Hepatocyte (in vitro differentiated cells): ENCODE data around the gene ADCY9.

Experiments used
- CTCF ChIP-seq: fragments of 200-600 bp; sonication (generic); IDR thresholded peaks from 2 replicates; pipeline ENCODE4 v1.5.1; 2016; ENCODE audit warnings: antibody characterized with exemption, mild to moderate bottlenecking; ENCODE audit not compliant: poor library complexity
- EZH2phosphoT487 ChIP-seq: fragments of 200-600 bp; sonication (generic); IDR thresholded peaks from one replicate; pipeline ENCODE4 v1.6.1; 2018; ENCODE audit warnings: antibody characterized with exemption, mild to moderate bottlenecking, low read depth, moderate library complexity; ENCODE audit not compliant: unreplicated experiment, severe bottlenecking

DNA sequence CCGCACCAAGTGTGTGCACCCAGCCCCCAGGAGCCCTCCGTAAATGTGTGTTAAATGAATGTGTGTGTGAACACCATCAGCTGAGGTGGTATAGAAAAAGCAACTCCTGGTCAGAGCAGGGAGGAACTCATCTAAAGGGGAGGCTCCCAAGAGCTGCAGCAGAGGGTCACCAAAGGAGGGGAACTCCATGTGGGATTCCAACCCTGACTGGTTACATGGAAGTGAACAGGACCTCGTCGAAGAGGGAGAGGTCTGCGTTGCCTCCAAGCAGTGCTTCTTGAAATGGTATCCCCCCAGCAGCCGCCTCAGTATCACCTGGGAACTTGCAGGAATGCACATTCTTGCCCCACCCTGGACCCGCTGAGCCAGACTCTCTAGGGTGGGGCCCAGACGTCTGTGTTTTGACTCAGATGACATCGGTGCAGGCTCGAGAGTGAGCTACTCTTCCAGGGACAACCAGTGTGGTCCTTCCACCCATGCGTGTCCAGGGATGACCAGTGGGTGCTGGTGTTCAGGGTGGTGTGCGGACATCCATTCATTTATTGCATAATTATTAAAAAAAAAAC lies 30.8 kb downstream of the ADCY9 start:
- TF ChIP-seq CTCF (no peak), EZH2phosphoT487 (no peak)
